Endothelial cell of umbilical vein (primary cell): ENCODE data around the gene COL26A1. TPM values are rescaled to one million over a fixed set of nuclear protein-coding genes. Genes with fewer than 3 reads are reported as not detected.
A peak's percentile ranks its signal among the peaks of the same experiment; 100 is the strongest.

Experiments used
- BruUV-seq: library from RNA; stranded (reverse); fragments of 400-500 nt; replicated peaks from 2 replicates; lab custom pipeline; 2021; lab: Mats Ljungman, UMichigan
- CTCF ChIA-PET: fragments of 300-600, 350-600 bp; sonication (Branson Sonifier 250); formaldehyde crosslinking; loops from one replicate; lab custom pipeline; 2021; ENCODE audit warnings: antibody characterized with exemption, inconsistent platforms; lab: Charles Lee
- POLR2A ChIA-PET: fragments of 300-600, 350-600 bp; sonication (Branson Sonifier 250); formaldehyde crosslinking; loops from one replicate; lab custom pipeline; 2021; ENCODE audit warnings: antibody characterized with exemption, inconsistent platforms; lab: Charles Lee
- DNase-seq: peaks from one replicate; pipeline ENCODE4 v3.0.0-alpha.2; 2011; ENCODE audit warnings: low read depth, low spot score
- FAIRE-seq: peaks from 2 replicates; lab custom pipeline; 2011; peaks lifted over from hg19 to GRCh38; lab: Jason Lieb, UNC
- H2AFZ ChIP-seq: 2 replicates; pipeline ENCODE4 v1.6.0; 2012; ENCODE audit warnings: low read depth, low read length, control low read depth, inconsistent platforms
- H3K27ac ChIP-seq: 2 replicates; pipeline ENCODE4 v1.5.1; 2011; ENCODE audit warnings: low read depth, mild to moderate bottlenecking, control low read depth, low read length, moderate library complexity; ENCODE audit not compliant: insufficient read depth
- H3K27me3 ChIP-seq, 2 experiments: 2 replicates each; pipeline versions ENCODE4 v1.6.0 to v1.6.1; 2011; ENCODE audit warnings: low read length in 2 of 2, mixed read lengths in 1 of 2; ENCODE audit not compliant: control insufficient read depth in 2 of 2, insufficient read depth in 2 of 2
- H3K36me3 ChIP-seq, 2 experiments: 2 replicates in 1 of 2; 3 replicates in 1 of 2; pipeline ENCODE4 v1.5.1; 2011; ENCODE audit warnings: low read length in 2 of 2, mild to moderate bottlenecking in 1 of 2, moderate library complexity in 1 of 2; ENCODE audit not compliant: control insufficient read depth in 2 of 2, insufficient read depth in 2 of 2; ENCODE audit errors: extremely low read depth in 1 of 2
- H3K4me1 ChIP-seq: 3 replicates; pipeline ENCODE4 v1.5.1; 2011; ENCODE audit warnings: mild to moderate bottlenecking, low read length; ENCODE audit not compliant: control insufficient read depth, insufficient read depth; ENCODE audit errors: extremely low read depth
- H3K4me2 ChIP-seq: 2 replicates; pipeline ENCODE4 v1.6.1; 2011; ENCODE audit warnings: low read length, control low read depth, mixed read lengths; ENCODE audit not compliant: insufficient read depth
- H3K4me3 ChIP-seq, 3 experiments: fragments of 200-600 bp in 1 of 3; sonication (generic), shearing (Covaris generic) in 1 of 3; replicated peaks in 1 of 3; 2 replicates each; pipeline ENCODE4 v1.5.1; 2011 to 2016; ENCODE audit warnings: control low read depth in 3 of 3, low read length in 3 of 3, mild to moderate bottlenecking in 2 of 3, inconsistent platforms in 1 of 3, low read depth in 1 of 3, moderate library complexity in 1 of 3; ENCODE audit not compliant: insufficient read depth in 1 of 3
- H3K79me2 ChIP-seq: 2 replicates; pipeline ENCODE4 v1.6.0; 2012; ENCODE audit warnings: low read length, inconsistent platforms; ENCODE audit not compliant: control insufficient read depth, insufficient read depth
- H3K9ac ChIP-seq: replicated peaks from 2 replicates; pipeline ENCODE3; 2011; ENCODE audit warnings: low read length, control low read depth; ENCODE audit not compliant: insufficient read depth; ENCODE audit errors: extremely low read depth
- H3K9me1 ChIP-seq: replicated peaks from 3 replicates; pipeline ENCODE4 v1.6.0; 2011; ENCODE audit warnings: mild to moderate bottlenecking, low read length; ENCODE audit not compliant: control insufficient read depth, insufficient read depth; ENCODE audit errors: extremely low read depth
- H3K9me3 ChIP-seq: replicated peaks from 2 replicates; pipeline ENCODE4 v1.5.1; 2012; ENCODE audit warnings: low read length, inconsistent platforms; ENCODE audit not compliant: control insufficient read depth, insufficient read depth
- H4K20me1 ChIP-seq: replicated peaks from 2 replicates; pipeline ENCODE3; 2011; ENCODE audit warnings: mild to moderate bottlenecking, low read length; ENCODE audit not compliant: control insufficient read depth, insufficient read depth; ENCODE audit errors: extremely low read depth
- CTCF ChIP-seq, 2 donors: IDR thresholded peaks; 1 replicate in 1 of 2; 2 replicates in 1 of 2; pipeline ENCODE4 v1.5.1; 2011; ENCODE audit warnings: low read length in 2 of 2, mild to moderate bottlenecking in 2 of 2, moderate library complexity in 2 of 2, control low read depth in 1 of 2, inconsistent platforms in 1 of 2, low read depth in 1 of 2; ENCODE audit not compliant: insufficient read depth in 1 of 2; ENCODE audit errors: extremely low read depth in 1 of 2
- EZH2 ChIP-seq: IDR thresholded peaks from 2 replicates; pipeline ENCODE4 v1.6.1; 2012; ENCODE audit warnings: borderline replicate concordance, low read depth, mild to moderate bottlenecking, moderate library complexity, low read length, inconsistent platforms; ENCODE audit not compliant: severe bottlenecking
- FOS ChIP-seq: IDR thresholded peaks from 2 replicates; pipeline ENCODE4 v1.6.1; 2011; ENCODE audit warnings: mild to moderate bottlenecking, low read length, moderate library complexity, borderline replicate concordance; ENCODE audit not compliant: insufficient read depth
- JUN ChIP-seq: IDR thresholded peaks from 2 replicates; pipeline ENCODE4 v1.6.1; 2011; ENCODE audit warnings: borderline replicate concordance, low read depth; ENCODE audit not compliant: insufficient read length, insufficient read depth
- MYC ChIP-seq: IDR thresholded peaks from one replicate; pipeline ENCODE4 v1.6.1; 2011; ENCODE audit warnings: mild to moderate bottlenecking, low read depth, low read length
- POLR2A ChIP-seq: IDR thresholded peaks from 2 replicates; pipeline ENCODE4 v1.6.1; 2012; ENCODE audit warnings: low read depth, mild to moderate bottlenecking, control low read depth, low read length
- POLR2AphosphoS5 ChIP-seq: IDR thresholded peaks from 2 replicates; pipeline ENCODE4 v1.6.1; 2012; ENCODE audit warnings: low read depth, mild to moderate bottlenecking, control low read depth, low read length, moderate library complexity; ENCODE audit not compliant: insufficient read depth
- dilution Hi-C: fragments of 300-500 bp; cut with MboI; formaldehyde crosslinking; loops from one replicate; pipeline ENCODE4 v1.15.0; 2019; ENCODE audit warnings: low sequenced_read_pairs; ENCODE audit not compliant: extremely low pct_ligation_motif_present
- intact Hi-C: fragments of 100-400 bp; cut with micrococcal nuclease; formaldehyde crosslinking; loops from one replicate; pipeline ENCODE4 v1.10.0; 2022
- polyA plus RNA-seq, 4 experiments: library from polyadenylated mRNA; depleted of rRNA in 3 of 4; stranded (reverse) in 3 of 4; unstranded in 1 of 4; fragments of >200 nt; gene quantifications; 2 replicates each; pipeline versions ENCODE4 v1.2.1 to v1.2.3, GENCODE V29; 2011 to 2012; ENCODE audit warnings: missing spikeins in 1 of 4
- total RNA-seq: library from RNA; stranded (reverse); gene quantifications from 2 replicates; pipeline ENCODE4 v1.2.3, GENCODE V29; 2021

Gene COL26A1
- total and polyA plus RNA-seq, 2 donors (not counting 3 experiments of a cell fraction or from before 2014, with no cell fraction given), result not detected

GRCh38 chr7:101602082-101602481 lies 239.4 kb downstream of the COL26A1 start:
- no TSS peak for BruUV-seq
- H3K4me2 ChIP-seq, result no peak overlapping the region
- POLR2A ChIA-PET, result no interaction called here
- no peaks in the 10 kb centered on the region for H3K9me1 ChIP-seq
- CTCF ChIA-PET, result interaction anchor here (0.9 to 3.3 kb wide), 23 partner anchors 9 to 671 kb away, joined by 3 to 36 read pairs (median 5); no protein-coding TSS in a partner anchor
- no peak overlapping the region for H2AFZ ChIP-seq
- no peaks in the 10 kb centered on the region for H3K9me3 ChIP-seq
- TF ChIP-seq POLR2A (no peak), MYC (no peak), FOS (no peak), POLR2AphosphoS5 (no peak), EZH2 (no peak)
- FAIRE-seq (no peak), DNase-seq (no peak)
- no peaks in the 10 kb centered on the region for H4K20me1 ChIP-seq
- H3K4me3 ChIP-seq, result no peak overlapping the region
- dilution Hi-C loops (no loop called here), intact Hi-C loops (loop anchor here (1.0 to 5.0 kb wide), 4 partner anchors 85 to 670 kb away; no protein-coding TSS in a partner anchor)
- H3K9ac ChIP-seq, result no peak overlapping the region
- H3K27ac ChIP-seq, result no peak overlapping the region
- H3K4me1 ChIP-seq, result no peaks in the 10 kb centered on the region
- H3K27me3 ChIP-seq, result no peaks in the 10 kb centered on the region
- no peaks in the 10 kb centered on the region for H3K79me2 ChIP-seq
- no peaks in the 10 kb centered on the region for H3K36me3 ChIP-seq

GRCh38 chr7:101602484-101603241 lies 240.0 kb downstream of the COL26A1 start:
- DNase-seq (peak; percentile 64), FAIRE-seq (peak; percentile 85)
- H3K79me2 ChIP-seq, result no peaks in the 10 kb centered on the region
- H4K20me1 ChIP-seq, result no peaks in the 10 kb centered on the region
- H3K27ac ChIP-seq, result no peak overlapping the region
- ChIA-PET POLR2A (no interaction called here), CTCF (interaction anchor here (0.5 to 3.3 kb wide), 42 partner anchors 9 to 671 kb away, joined by 3 to 36 read pairs (median 4); no protein-coding TSS in a partner anchor)
- intact Hi-C loops, result loop anchor here (1.0 to 5.0 kb wide), 4 partner anchors 85 to 670 kb away; no protein-coding TSS in a partner anchor
- no peaks in the 10 kb centered on the region for H3K9me1 ChIP-seq
- no peak overlapping the region for H3K9ac ChIP-seq
- TF ChIP-seq MYC, result no peak
- peak; percentile 87 to 99 for TF ChIP-seq CTCF (IDR thresholded peaks at IDR 0.05; ENCODE audit: extremely low read depth in 1 of 2, insufficient read depth in 1 of 2, low read depth in 1 of 2, low read length in 2 of 2)
- TF ChIP-seq JUN, result no peak
- no peak overlapping the region for H3K4me3 ChIP-seq
- no peak overlapping the region for H2AFZ ChIP-seq
- H3K4me1 ChIP-seq, result no peaks in the 10 kb centered on the region
- no peaks in the 10 kb centered on the region for H3K9me3 ChIP-seq
- dilution Hi-C loops, result no loop called here
- BruUV-seq, result no TSS peak
- H3K36me3 ChIP-seq, result no peaks in the 10 kb centered on the region
- no peaks in the 10 kb centered on the region for H3K27me3 ChIP-seq
- no peak overlapping the region for H3K4me2 ChIP-seq
